ENCODE data around the gene RWDD3. TPM values are rescaled to one million over a fixed set of nuclear protein-coding genes. Genes with fewer than 3 reads are reported as not detected.

The RWDD3 gene
- total RNA-seq, 1 experiment from 2014 or later = 23.7 TPM

- Histone ChIP-seq H4K20me1 (ENCODE audit: insufficient read depth, low read depth, low read length) (no peaks in the 10 kb centered on the region), H3K4me1 (ENCODE audit: low read length) (no peaks in the 10 kb centered on the region), H3K9me2 (replicated peaks; ENCODE audit: insufficient read depth, low read length) (no peaks in the 10 kb centered on the region), H3K9ac (ENCODE audit: low read length) (no peak overlapping the region), H3K4me3 (ENCODE audit: low read length) (no peak overlapping the region), H3K27me3 (ENCODE audit: low read length) (no peaks in the 10 kb centered on the region), H3K4me2 (ENCODE audit: low read depth, low read length, poor library complexity, severe bottlenecking) (no peak overlapping the region), H3K36me3 (ENCODE audit: insufficient read depth, low read length) (no peaks in the 10 kb centered on the region; the same call in 1 of the 2 replicates), H3K9me3 (ENCODE audit: low read length) (no peaks in the 10 kb centered on the region), H2AFZ (ENCODE audit: low read length) (no peak overlapping the region), H3K79me2 (ENCODE audit: low read length) (no peaks in the 10 kb centered on the region), H3K27ac (ENCODE audit: low read length) (no peak overlapping the region)
- no peak for DNase-seq
Measured at GRCh38 chr1:95254959-95255358, 20.9 kb downstream of the RWDD3 start.

- no peak for DNase-seq
- Histone ChIP-seq H4K20me1 (ENCODE audit: insufficient read depth, low read depth, low read length) (no peaks in the 10 kb centered on the region), H3K79me2 (ENCODE audit: low read length) (no peaks in the 10 kb centered on the region), H3K27ac (ENCODE audit: low read length) (no peak overlapping the region), H3K4me3 (ENCODE audit: low read length) (no peak overlapping the region), H3K4me1 (ENCODE audit: low read length) (no peaks in the 10 kb centered on the region), H3K9me2 (replicated peaks; ENCODE audit: insufficient read depth, low read length) (no peaks in the 10 kb centered on the region), H3K27me3 (ENCODE audit: low read length) (no peaks in the 10 kb centered on the region), H3K9ac (ENCODE audit: low read length) (no peak overlapping the region), H3K36me3 (ENCODE audit: insufficient read depth, low read length) (no peaks in the 10 kb centered on the region; the same call in 1 of the 2 replicates), H2AFZ (ENCODE audit: low read length) (no peak overlapping the region), H3K4me2 (ENCODE audit: low read depth, low read length, poor library complexity, severe bottlenecking) (no peak overlapping the region), H3K9me3 (ENCODE audit: low read length) (no peaks in the 10 kb centered on the region)
Measured at GRCh38 chr1:95255826-95256225, 21.8 kb downstream of the RWDD3 start.

GRCh38 chr1:95257758-95258157 is 23.7 kb downstream of the RWDD3 start:
- Histone ChIP-seq H4K20me1 (ENCODE audit: insufficient read depth, low read depth, low read length) (no peaks in the 10 kb centered on the region), H3K4me3 (ENCODE audit: low read length) (no peak overlapping the region), H2AFZ (ENCODE audit: low read length) (no peak overlapping the region), H3K9me2 (replicated peaks; ENCODE audit: insufficient read depth, low read length) (no peaks in the 10 kb centered on the region), H3K27ac (ENCODE audit: low read length) (no peak overlapping the region), H3K4me1 (ENCODE audit: low read length) (no peaks in the 10 kb centered on the region), H3K9me3 (ENCODE audit: low read length) (no peaks in the 10 kb centered on the region), H3K79me2 (ENCODE audit: low read length) (no peaks in the 10 kb centered on the region), H3K4me2 (ENCODE audit: low read depth, low read length, poor library complexity, severe bottlenecking) (no peak overlapping the region), H3K9ac (ENCODE audit: low read length) (no peak overlapping the region), H3K36me3 (ENCODE audit: insufficient read depth, low read length) (no peaks in the 10 kb centered on the region), H3K27me3 (ENCODE audit: low read length) (no peaks in the 10 kb centered on the region)
- DNase-seq = no peak

- Histone ChIP-seq H3K79me2 (ENCODE audit: low read length) (no peaks in the 10 kb centered on the region), H3K9me3 (ENCODE audit: low read length) (no peaks in the 10 kb centered on the region), H3K4me1 (ENCODE audit: low read length) (no peaks in the 10 kb centered on the region), H3K9me2 (replicated peaks; ENCODE audit: insufficient read depth, low read length) (no peaks in the 10 kb centered on the region), H3K27me3 (ENCODE audit: low read length) (no peaks in the 10 kb centered on the region), H3K4me2 (ENCODE audit: low read depth, low read length, poor library complexity, severe bottlenecking) (no peak overlapping the region), H3K36me3 (ENCODE audit: insufficient read depth, low read length) (no peaks in the 10 kb centered on the region), H3K27ac (ENCODE audit: low read length) (no peak overlapping the region), H3K4me3 (ENCODE audit: low read length) (no peak overlapping the region), H4K20me1 (ENCODE audit: insufficient read depth, low read depth, low read length) (no peaks in the 10 kb centered on the region), H2AFZ (ENCODE audit: low read length) (no peak overlapping the region), H3K9ac (ENCODE audit: low read length) (no peak overlapping the region)
- no peak for DNase-seq
Measured at GRCh38 chr1:95259245-95259644, 25.2 kb downstream of the RWDD3 start.

GRCh38 chr1:95262913-95263312 is 28.9 kb downstream of the RWDD3 start:
- Histone ChIP-seq H3K36me3 (ENCODE audit: insufficient read depth, low read length) (no peaks in the 10 kb centered on the region), H3K79me2 (ENCODE audit: low read length) (no peaks in the 10 kb centered on the region), H3K4me3 (ENCODE audit: low read length) (no peak overlapping the region), H3K4me1 (ENCODE audit: low read length) (no peaks in the 10 kb centered on the region), H3K9ac (ENCODE audit: low read length) (no peak overlapping the region), H4K20me1 (ENCODE audit: insufficient read depth, low read depth, low read length) (no peaks in the 10 kb centered on the region), H3K27me3 (ENCODE audit: low read length) (no peaks in the 10 kb centered on the region), H3K9me2 (replicated peaks; ENCODE audit: insufficient read depth, low read length) (no peaks in the 10 kb centered on the region), H3K9me3 (ENCODE audit: low read length) (no peaks in the 10 kb centered on the region), H3K4me2 (ENCODE audit: low read depth, low read length, poor library complexity, severe bottlenecking) (no peak overlapping the region), H2AFZ (ENCODE audit: low read length) (no peak overlapping the region), H3K27ac (ENCODE audit: low read length) (no peak overlapping the region)
- DNase-seq = no peak

- Histone ChIP-seq H2AFZ (ENCODE audit: low read length) (no peak overlapping the region), H3K9ac (ENCODE audit: low read length) (no peak overlapping the region), H3K4me2 (ENCODE audit: low read depth, low read length, poor library complexity, severe bottlenecking) (no peak overlapping the region), H3K9me3 (ENCODE audit: low read length) (no peaks in the 10 kb centered on the region), H3K36me3 (ENCODE audit: insufficient read depth, low read length) (no peaks in the 10 kb centered on the region), H3K4me3 (ENCODE audit: low read length) (no peak overlapping the region), H3K9me2 (replicated peaks; ENCODE audit: insufficient read depth, low read length) (no peaks in the 10 kb centered on the region), H3K27ac (ENCODE audit: low read length) (no peak overlapping the region), H4K20me1 (ENCODE audit: insufficient read depth, low read depth, low read length) (no peaks in the 10 kb centered on the region), H3K27me3 (ENCODE audit: low read length) (no peaks in the 10 kb centered on the region), H3K4me1 (ENCODE audit: low read length) (no peaks in the 10 kb centered on the region), H3K79me2 (ENCODE audit: low read length) (no peaks in the 10 kb centered on the region)
- DNase-seq = no peak
Measured at GRCh38 chr1:95263450-95263849, 29.4 kb downstream of the RWDD3 start.

- Histone ChIP-seq H3K27me3 (ENCODE audit: low read length) (no peaks in the 10 kb centered on the region), H4K20me1 (ENCODE audit: insufficient read depth, low read depth, low read length) (no peaks in the 10 kb centered on the region), H3K4me2 (ENCODE audit: low read depth, low read length, poor library complexity, severe bottlenecking) (no peak overlapping the region), H3K9me2 (replicated peaks; ENCODE audit: insufficient read depth, low read length) (no peaks in the 10 kb centered on the region), H3K9me3 (ENCODE audit: low read length) (no peaks in the 10 kb centered on the region), H3K9ac (ENCODE audit: low read length) (no peak overlapping the region), H2AFZ (ENCODE audit: low read length) (no peak overlapping the region), H3K27ac (ENCODE audit: low read length) (no peak overlapping the region), H3K4me1 (ENCODE audit: low read length) (no peaks in the 10 kb centered on the region), H3K4me3 (ENCODE audit: low read length) (no peak overlapping the region), H3K36me3 (ENCODE audit: insufficient read depth, low read length) (no peaks in the 10 kb centered on the region), H3K79me2 (ENCODE audit: low read length) (no peaks in the 10 kb centered on the region)
- no peak for DNase-seq
Measured at GRCh38 chr1:95265106-95265505, 31.1 kb downstream of the RWDD3 start.

- no peaks in the 10 kb centered on the region for H3K9me2 ChIP-seq (replicated peaks; ENCODE audit: insufficient read depth, low read length)
- no peak for DNase-seq
- H3K79me2 ChIP-seq (ENCODE audit: low read length) = no peaks in the 10 kb centered on the region
- no peaks in the 10 kb centered on the region for H3K27me3 ChIP-seq (ENCODE audit: low read length)
- peaks cover 3% of the 10 kb centered on the region for H3K4me1 ChIP-seq (ENCODE audit: low read length)
- no peak overlapping the region for H3K27ac ChIP-seq (ENCODE audit: low read length)
- no peaks in the 10 kb centered on the region for H3K36me3 ChIP-seq (ENCODE audit: insufficient read depth, low read length)
- no peak overlapping the region for H2AFZ ChIP-seq (ENCODE audit: low read length)
- no peaks in the 10 kb centered on the region for H4K20me1 ChIP-seq (ENCODE audit: insufficient read depth, low read depth, low read length)
- H3K9me3 ChIP-seq (ENCODE audit: low read length) = no peaks in the 10 kb centered on the region
- H3K4me2 ChIP-seq (ENCODE audit: low read depth, low read length, poor library complexity, severe bottlenecking) = no peak overlapping the region
- no peak overlapping the region for H3K4me3 ChIP-seq (ENCODE audit: low read length)
- H3K9ac ChIP-seq (ENCODE audit: low read length) = no peak overlapping the region
Measured at GRCh38 chr1:95276429-95276828, 42.4 kb downstream of the RWDD3 start.

Data from Karpas-422 (cell line).